ENCODE measurements around the gene SEC23IP. TPM values are rescaled to one million over a fixed set of nuclear protein-coding genes. Genes with fewer than 3 reads are reported as not detected.

SEC23IP gene
- polyA plus RNA-seq, 3 donors, result 11.5 to 43.8 (median 42.0) TPM

- Histone ChIP-seq H4K20me1 (ENCODE audit: insufficient read depth, low read length) (peaks cover 100% of the 10 kb centered on the region), H3K9me3 (replicated peaks in 1 of 2; ENCODE audit: control insufficient read depth in 1 of 2, insufficient read depth in 1 of 2, low read length in 2 of 2) (no peaks in the 10 kb centered on the region), H3K4me3 (replicated peaks in 1 of 3; ENCODE audit: low read depth in 2 of 3, low read length in 3 of 3) (no peak overlapping the region), H3K27me3 (ENCODE audit: control insufficient read depth in 2 of 2, insufficient read depth in 2 of 2, low read length in 2 of 2) (no peaks in the 10 kb centered on the region), H3K79me2 (ENCODE audit: insufficient read depth, low read length) (peaks cover 100% of the 10 kb centered on the region), H3K36me3 (replicated peaks in 1 of 2; ENCODE audit: control insufficient read depth in 1 of 2, insufficient read depth in 2 of 2, low read length in 2 of 2) (peaks cover 12 to 22% of the 10 kb centered on the region in 2 donors), H3K4me1 (ENCODE audit: control insufficient read depth in 1 of 2, insufficient read depth in 2 of 2, low read length in 2 of 2) (peaks cover 3% of the 10 kb centered on the region in 2 donors), H3K27ac (ENCODE audit: low read depth in 1 of 2, low read length in 2 of 2) (peak overlapping the region in 1 of 2 donors; percentile 25), H3K4me2 (replicated peaks; ENCODE audit: extremely low read depth, low read length, poor library complexity, severe bottlenecking) (no peak overlapping the region), H3K9ac (ENCODE audit: insufficient read depth, low read length, poor library complexity, severe bottlenecking) (no peak overlapping the region), H2AFZ (ENCODE audit: insufficient read depth, low read depth, low read length, poor library complexity, severe bottlenecking) (no peak overlapping the region)
- no CpG with 5 or more reads among the region's 1 CpG for WGBS (ENCODE audit: insufficient coverage)
- no peak overlapping the region for H3K27ac Mint-ChIP-seq
- DNase-seq, result no peak
- H3K4me3 Mint-ChIP-seq, result no peak overlapping the region
- no peaks in the 10 kb centered on the region for H3K27me3 Mint-ChIP-seq (ENCODE audit: low read depth in 3 of 3)
- H3K4me1 Mint-ChIP-seq, result peaks cover 34% of the 10 kb centered on the region
- H3K36me3 Mint-ChIP-seq, result peaks cover 17 to 40% of the 10 kb centered on the region in 2 donors
- H3K9me3 Mint-ChIP-seq, result peaks cover 6 to 14% (median 11%) of the 10 kb centered on the region in 7 donors
- intact Hi-C loops (cut with micrococcal nuclease), result loop anchor here in 1 of 2 donors (5.0 kb wide), 1 partner anchor 110 kb away; no protein-coding TSS in a partner anchor
- no peak for TF ChIP-seq CTCF (IDR thresholded peaks at IDR 0.05)
Observed at GRCh38 chr10:119862524-119862923, 30.0 kb upstream of the SEC23IP start.

DNA sequence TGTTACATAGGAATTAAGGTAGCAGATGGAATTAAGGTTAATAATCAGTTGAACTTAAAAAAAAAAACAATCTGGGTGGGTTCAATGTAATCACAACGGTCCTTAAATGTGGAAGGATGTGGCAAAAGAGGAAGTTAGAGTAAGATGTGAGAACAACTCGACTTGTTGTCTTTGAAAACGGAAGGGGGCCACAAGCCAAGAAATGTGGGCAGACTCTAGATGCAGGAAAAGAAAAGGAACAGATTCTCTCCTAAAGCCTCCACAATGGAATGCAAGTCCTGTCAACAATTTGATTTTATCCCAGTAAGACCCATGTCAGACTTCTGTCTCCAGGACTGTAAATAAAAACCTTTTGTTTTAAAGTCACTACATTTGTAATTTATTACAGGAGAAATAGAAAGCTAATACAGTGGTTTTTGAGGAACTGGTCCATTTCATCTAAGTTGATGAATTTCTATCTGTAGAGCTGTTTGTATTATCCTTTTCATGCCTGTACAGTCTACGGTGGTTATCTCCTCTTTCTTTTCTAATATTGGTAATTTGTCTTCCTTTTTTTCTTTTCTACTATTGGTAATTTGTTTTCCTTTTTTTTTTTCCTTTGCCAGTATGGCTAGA lies 28.5 kb upstream of the SEC23IP start:
- H3K36me3 Mint-ChIP-seq, result peaks cover 7 to 30% of the 10 kb centered on the region in 2 donors
- peaks cover 6 to 14% (median 11%) of the 10 kb centered on the region in 7 donors for H3K9me3 Mint-ChIP-seq
- peaks cover 100% of the 10 kb centered on the region for H4K20me1 ChIP-seq (ENCODE audit: insufficient read depth, low read length)
- H3K4me2 ChIP-seq (replicated peaks; ENCODE audit: extremely low read depth, low read length, poor library complexity, severe bottlenecking), result no peak overlapping the region
- H3K4me3 Mint-ChIP-seq, result no peak overlapping the region
- H3K9ac ChIP-seq (ENCODE audit: insufficient read depth, low read length, poor library complexity, severe bottlenecking), result no peak overlapping the region
- H3K27ac ChIP-seq (ENCODE audit: low read depth in 1 of 2, low read length in 2 of 2), result peak overlapping the region in 1 of 2 donors; percentile 49
- intact Hi-C loops (cut with micrococcal nuclease), result loop anchor here in 1 of 2 donors (5.0 kb wide), 1 partner anchor 112 kb away; no protein-coding TSS in a partner anchor
- H3K4me1 ChIP-seq (ENCODE audit: control insufficient read depth in 1 of 2, insufficient read depth in 2 of 2, low read length in 2 of 2), result peaks cover 12 to 18% of the 10 kb centered on the region in 2 donors
- H3K27me3 ChIP-seq (ENCODE audit: control insufficient read depth in 2 of 2, insufficient read depth in 2 of 2, low read length in 2 of 2), result no peaks in the 10 kb centered on the region
- no peaks in the 10 kb centered on the region for H3K27me3 Mint-ChIP-seq (ENCODE audit: low read depth in 3 of 3)
- H2AFZ ChIP-seq (ENCODE audit: insufficient read depth, low read depth, low read length, poor library complexity, severe bottlenecking), result no peak overlapping the region
- peak overlapping the region in 3 of 7 donors; percentile 7 to 74 (median 31) for H3K27ac Mint-ChIP-seq
- H3K4me3 ChIP-seq (replicated peaks in 1 of 3; ENCODE audit: low read depth in 2 of 3, low read length in 3 of 3), result no peak overlapping the region
- H3K4me1 Mint-ChIP-seq, result peaks cover 49% of the 10 kb centered on the region
- DNase-seq, result peak in 1 of 3 donors; percentile 15
- H3K36me3 ChIP-seq (replicated peaks in 1 of 2; ENCODE audit: control insufficient read depth in 1 of 2, insufficient read depth in 2 of 2, low read length in 2 of 2), result peaks cover 0 to 7% of the 10 kb centered on the region in 2 donors
- WGBS (ENCODE audit: insufficient coverage), result no CpG with 5 or more reads among the region's 4 CpGs
- TF ChIP-seq CTCF (IDR thresholded peaks at IDR 0.05), result no peak
- no peaks in the 10 kb centered on the region for H3K9me3 ChIP-seq (replicated peaks in 1 of 2; ENCODE audit: control insufficient read depth in 1 of 2, insufficient read depth in 1 of 2, low read length in 2 of 2)
- H3K79me2 ChIP-seq (ENCODE audit: insufficient read depth, low read length), result peaks cover 100% of the 10 kb centered on the region
